Non-pigmented ciliary epithelial cell (primary cell): ENCODE results near the gene SPATA32.
A peak's percentile ranks its signal among the peaks of the same experiment; 100 is the strongest.
"Not testable (repeated sequence)": the region's sequence is repeated elsewhere in the genome, so short reads cannot be mapped to it uniquely, and the experiment has no call there.

Experiments
- DNase-seq: peaks from one replicate; pipeline ENCODE4 v3.0.0-alpha.2; 2010; ENCODE audit warnings: low read depth

SPATA32 gene, protein sequence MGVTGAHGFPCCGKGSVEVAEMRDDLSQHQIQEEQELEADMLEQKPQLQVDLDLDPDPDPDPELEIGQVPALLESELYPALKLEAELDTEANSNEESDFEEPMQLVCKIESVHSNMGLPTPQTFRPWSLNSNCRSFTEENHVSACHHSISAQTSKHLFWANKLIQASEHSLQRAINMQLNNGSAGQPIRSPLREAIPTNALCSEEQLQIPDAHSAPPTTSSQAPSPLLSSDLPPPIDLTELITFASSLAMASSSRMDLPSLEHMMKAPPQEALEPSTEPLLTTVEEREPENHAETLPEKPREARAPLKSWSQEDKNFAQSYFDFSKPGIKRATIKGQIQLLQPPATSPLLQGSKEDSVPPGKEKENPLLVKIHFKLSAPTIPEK

DNA sequence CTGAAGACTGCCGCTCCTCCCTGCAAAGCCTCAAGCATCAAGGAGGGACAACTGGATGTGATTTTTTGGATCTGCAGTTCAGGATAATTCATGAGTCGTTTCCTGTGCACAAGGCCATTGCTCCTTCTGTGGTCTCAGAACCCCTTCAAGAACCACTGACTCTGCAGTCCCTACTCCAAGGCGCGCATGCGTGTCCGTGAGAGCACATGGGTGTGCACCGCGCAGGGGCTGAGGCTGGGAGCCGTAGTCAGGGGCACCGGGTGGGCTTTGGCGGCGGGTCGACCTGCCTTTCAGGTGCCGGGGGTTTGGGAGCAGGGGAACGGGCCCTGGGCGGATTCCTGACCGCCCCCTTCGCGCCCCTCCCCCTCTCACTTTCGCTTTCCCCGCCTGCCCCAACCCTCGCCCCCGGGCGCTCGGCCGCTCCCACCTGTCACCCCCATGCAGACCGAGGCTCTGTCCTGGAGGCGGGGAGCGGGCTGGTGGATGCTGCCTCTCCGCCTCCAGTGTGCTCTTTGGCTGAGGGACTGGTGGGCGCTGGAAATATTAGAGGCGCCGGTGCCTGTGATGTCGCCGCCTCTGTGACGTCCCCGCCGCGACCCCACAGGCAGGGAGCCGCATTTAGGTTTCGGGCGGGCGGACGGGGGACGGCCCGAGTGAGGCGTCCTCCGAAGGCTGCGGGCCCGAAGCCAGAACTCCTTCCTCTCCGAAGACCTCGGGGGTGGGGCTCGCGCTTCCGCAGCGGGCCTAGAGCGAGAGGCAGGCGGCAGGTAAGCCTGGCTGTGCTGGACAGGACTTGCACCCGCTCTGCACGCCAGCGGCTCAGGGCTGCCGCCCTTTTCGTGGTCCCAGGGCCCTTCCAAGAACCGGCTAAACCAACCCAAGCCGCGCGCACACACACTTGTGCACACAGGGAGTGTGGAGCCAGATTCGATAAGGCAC is at the start of gene SPATA32:
SPATA32 (minus strand) TSS at position 518 of the 939 bp plus-strand sequence; CDS start at position 440, 78 bp downstream.
- DNase-seq: no peak

DNA sequence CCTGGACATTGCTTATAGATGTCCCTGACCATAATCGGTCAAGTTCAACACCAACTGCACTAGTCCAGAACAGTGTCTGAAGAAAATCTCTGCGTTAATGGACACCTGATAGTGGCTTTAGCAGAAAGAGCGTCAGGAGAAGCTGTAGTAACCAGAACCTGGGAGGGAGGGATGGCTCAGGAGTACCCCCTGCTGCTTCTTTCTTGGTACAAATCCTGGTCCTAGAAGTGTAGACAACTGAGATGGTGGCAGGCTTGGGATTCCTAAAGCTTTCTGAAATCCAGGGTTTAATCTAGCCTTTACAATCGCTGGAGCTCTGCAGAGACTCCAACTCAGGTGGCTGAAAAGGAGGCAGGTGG is 49.5 kb upstream of the SPATA32 start:
- DNase-seq: no peak

DNA sequence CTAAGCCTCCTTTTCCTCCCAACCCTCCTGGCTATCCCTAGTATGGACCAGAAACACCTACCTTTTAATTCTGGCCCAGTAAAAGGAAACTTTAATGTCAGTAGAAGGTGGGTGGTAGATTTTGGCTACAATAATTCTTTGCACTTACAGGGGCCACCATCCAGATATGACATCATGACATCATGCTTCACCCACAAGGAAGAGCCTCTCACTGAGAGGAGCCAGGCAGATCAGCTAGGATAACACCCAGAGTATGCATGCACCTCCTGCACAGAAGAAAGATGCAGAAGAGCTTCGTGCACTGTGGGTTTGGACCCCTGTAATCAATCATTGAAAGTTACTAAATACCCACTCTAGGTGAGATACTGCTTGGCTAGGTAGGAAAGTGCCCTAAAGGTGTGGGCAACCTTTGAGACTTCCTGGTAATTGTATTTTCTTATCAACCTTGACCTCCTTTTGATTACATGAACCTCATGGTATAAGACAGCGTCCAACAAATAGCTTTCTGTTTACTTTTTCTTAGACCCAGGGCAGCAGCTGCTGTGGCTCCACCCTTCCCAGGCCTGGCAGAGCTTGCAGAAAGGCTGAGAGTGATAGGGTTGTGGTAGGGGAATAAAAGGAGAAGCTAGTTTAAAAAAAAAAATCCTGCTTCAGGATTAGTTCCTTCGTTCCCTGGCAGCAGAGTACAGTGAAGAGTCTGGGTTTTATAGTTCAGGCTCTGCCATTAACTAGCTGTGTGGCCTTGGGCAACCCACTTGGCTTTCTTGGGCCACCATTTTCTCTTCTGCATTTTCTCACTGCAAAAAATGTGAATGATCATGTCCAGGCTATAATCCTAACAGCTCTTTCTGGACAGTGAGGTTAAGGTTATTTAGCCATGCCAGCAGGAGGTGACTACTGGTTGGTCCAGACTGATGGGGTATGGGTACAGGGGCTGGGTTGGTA is 48.8 kb upstream of the SPATA32 start:
- DNase-seq: no peak

DNA sequence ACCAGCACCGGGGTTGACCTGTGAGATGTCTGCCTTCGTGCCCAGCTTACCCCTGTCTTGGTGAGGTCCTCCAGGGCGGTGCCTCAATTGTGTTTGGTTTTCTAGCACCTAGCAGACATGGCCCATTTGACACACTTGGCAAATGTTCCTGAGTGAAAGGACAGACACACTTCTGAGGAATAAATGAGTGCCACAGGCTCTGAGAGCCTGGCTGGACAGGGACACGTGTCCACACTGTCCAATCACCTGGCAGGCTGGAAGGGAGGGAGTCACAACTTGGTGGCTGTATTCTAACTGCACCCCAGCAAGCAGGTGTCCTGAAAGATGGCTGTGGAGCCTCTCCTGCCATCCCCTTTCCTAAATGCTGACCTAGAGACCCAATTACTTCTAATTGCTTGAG is 47.5 kb upstream of the SPATA32 start:
- DNase-seq: no peak

DNA sequence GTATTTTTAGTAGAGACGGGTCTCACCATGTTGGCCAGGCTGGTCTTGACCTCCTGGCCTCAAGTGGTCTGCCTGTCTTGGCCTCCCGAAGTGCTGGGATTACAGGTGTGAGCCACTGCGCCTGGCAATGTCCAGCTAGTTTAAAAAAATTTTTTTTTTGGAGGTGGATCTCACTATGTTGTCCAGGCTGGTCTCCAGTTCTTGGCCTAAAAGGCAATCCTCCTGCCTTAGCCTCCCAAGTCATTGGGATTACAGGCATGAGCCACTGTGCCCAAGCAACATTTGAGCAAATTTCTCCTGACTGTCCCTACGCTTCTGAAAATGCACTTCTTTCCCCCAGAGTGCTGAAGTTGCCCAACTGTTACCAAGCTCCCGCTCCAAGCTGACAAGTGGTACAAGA is 46.9 kb upstream of the SPATA32 start:
- no peak for DNase-seq

DNA sequence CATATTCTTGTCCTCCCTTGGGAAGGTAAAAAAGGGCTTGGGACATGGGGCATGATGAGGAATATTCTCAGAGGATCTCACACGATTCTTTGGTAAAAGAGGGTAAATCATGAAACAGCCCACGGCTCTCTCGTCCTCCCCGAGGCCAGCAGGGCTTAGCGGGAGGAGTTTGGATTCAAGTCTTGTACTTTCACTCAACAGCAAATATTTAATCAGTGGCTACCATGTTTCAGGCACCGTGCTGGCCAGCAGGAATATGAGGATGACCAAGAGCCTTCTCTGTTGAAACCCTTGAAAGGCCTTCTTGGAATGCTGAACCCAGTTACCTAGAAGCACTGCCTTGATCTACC is 46.1 kb upstream of the SPATA32 start:
- DNase-seq: no peak

DNA sequence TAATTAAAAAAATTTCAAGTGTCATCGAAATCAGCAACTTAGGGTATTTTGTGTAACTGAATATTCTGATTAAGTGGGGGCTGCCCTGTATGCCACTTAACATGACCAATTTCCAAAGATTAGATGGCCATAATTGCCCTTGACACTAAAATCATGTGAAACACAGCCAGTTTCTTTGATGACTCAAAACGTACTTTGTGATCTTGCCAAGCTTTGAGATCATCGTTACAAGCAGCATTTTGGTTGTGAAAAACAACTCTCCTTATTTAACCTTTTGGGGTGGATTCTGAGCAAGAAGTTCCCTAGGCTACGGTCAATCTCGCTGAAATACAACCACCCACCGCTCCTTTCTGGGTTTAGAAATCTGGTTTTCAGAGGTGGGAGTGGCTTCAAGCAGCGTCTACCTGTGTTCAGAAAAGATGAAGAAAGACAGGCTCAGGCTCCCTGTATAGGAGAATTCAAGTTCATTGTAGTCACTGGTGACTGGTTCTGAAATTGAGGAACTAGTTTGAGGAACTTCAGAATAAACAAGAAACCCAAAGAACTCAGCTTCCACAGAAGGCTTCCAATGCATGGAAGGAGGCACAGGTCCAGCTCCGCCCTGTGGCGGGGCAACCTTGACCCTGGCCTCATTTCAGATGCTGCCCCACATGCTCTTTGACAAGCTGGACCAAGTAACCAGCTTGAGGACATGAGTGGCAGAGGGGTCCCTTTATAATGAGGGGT is 45.6 kb upstream of the SPATA32 start:
- peak; percentile 57 for DNase-seq

DNA sequence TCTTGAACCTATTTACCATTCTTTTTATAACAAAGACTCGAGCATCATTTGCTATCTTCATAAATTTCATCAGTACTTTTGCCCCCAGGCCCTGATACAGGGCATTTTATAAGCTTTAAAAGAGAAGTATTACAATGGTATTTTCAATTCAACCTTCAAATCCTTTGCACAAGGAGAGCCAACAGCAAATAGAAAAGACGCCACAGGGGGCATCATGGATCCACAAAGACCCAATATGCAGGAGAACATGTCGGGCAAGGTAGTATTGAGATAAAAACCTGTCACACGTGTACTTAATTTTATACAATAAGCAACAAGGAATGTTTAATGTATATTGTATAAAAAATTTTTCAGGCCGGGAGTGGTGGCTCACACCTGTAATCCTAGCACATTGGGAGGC is 44.7 kb upstream of the SPATA32 start:
- no peak for DNase-seq

DNA sequence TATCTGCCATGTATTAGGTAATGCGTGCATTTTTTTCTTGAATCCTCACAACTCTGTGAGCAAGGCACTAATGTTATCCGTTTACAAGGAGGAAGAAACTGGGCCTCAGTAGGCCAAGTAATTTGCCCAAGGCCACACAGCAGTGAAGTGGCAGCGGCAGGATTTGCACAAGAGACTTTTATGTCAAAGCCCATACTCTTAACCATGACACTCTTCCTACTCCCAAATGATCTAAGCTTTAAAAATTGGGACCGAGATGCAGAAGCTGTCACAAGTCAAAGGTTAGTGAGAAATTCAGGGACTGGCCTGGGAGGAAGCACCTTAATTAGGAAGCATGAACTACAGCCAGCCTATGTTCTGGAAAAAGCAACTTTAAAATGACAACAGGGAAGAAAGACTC is 44.2 kb upstream of the SPATA32 start:
- no peak for DNase-seq

DNA sequence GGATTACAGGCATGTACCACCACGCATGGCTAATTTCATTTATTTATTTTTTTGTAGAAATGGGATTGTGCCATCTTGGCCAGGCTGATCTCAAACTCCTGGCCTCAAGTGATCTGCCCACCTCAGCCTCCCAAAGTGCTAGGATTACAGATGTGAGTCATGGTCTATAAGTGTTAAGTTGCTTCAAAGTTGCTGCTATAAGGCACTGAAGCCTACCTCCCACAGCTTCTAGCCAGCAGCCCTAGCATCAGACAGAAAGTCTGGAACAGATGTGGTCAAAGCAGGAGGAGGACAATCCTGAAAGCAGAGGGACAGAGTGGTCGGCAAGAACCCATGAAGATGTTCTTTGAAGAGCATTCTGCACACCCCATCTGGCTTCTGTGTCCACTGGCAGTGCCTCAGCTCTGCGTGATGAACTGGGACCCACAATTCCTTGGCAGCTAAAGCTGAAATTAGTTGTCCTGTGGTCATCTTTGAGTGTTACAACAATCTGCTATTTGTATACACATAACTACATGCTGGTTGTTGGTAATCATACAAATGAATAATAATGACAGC is 43.7 kb upstream of the SPATA32 start:
- no peak for DNase-seq

DNA sequence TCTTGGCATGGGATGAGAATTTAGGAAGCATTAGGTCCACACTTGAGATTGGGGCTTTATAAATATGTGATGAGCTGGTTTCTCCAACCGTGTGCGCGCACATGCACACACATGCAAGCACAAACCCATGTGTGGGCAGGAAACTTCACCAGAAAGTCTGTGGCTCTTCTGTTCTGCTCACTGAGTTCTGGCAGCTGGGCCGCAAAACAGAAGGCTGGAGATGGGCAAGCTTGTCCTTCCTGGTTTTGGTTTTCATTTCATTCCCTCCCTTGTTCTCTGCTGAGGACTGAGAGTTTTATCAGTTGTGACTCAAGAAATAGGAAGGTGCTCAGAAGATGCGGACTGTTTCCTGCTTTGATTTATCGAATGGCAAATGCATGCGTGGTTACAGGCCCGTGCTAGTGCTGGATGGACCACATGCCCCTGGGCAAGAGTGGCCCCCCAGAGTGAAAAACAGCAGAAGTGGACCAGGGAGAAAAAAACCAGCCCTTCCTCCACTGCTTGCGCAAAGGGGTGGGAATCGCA is 40.8 kb upstream of the SPATA32 start:
- DNase-seq: no peak

DNA sequence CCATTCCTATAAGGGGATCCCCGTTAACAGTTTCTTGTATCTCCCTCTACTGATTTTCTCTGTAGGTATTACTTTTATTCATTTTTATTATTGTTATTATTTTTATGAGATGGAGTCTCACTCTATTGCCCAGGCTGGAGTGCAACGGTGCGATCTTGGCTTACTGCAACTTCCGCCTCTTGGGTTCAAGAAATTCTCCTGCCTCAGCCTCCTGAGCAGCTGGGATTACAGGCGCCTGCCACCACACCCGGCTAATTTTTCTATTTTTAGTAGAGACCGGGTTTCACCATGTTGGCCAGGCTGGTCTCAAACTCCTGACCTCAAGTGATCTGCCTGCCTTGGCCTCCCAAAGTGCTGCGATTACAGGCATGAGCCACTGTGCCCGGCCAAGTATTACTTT is 40.3 kb upstream of the SPATA32 start:
- DNase-seq: not testable (repeated sequence)

DNA sequence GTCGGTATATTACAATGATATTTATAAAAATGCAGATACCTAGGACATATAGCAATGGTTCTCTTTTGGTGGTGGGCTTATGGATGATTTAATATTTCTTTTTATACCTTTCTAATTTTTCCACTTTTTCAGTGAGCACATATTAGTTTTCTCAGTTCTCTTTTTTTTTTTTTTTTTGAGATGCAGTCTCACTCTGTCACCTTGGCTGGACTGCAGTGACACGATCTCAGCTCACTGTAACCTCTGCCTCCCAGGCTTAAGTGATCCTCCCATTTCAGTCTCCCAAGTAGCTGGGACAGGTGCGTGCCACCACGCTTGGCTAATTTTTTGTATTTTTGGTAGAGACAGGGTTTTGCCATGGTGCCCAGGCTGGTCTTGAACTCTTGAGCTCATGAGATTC is 39.8 kb upstream of the SPATA32 start:
- no peak for DNase-seq

DNA sequence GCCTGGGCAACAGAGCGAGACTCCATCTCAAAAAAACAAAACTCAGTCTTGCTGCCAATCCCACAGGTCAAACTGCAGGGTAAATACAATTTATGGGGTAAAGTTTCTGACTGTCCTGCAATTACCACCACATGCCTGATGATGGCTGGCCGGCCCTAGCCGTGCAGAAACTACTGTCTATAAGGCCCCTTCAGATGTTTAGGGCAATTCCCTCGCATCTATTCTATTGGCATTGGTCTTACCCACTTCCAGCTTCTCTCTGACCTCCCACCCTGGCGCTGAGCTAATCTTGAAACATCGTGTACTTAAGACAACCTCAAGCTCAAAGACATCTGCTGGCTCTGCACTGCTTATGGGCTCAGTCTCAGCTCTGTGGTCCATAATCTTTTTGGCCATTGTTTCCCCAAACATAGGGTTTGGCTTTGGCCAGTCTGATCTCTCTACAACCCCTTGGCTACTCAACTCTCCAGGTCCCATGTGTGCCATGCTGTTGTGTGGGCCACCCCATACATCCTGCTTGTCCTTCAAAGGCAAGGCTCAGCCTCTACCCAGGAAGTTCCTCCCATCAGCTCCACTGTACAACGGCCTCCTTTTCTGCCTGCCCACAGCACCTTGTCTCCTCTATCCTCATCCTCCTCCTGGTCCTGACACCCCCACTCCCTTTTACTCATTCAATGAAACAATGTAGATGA is 38.3 kb upstream of the SPATA32 start:
- DNase-seq: no peak

DNA sequence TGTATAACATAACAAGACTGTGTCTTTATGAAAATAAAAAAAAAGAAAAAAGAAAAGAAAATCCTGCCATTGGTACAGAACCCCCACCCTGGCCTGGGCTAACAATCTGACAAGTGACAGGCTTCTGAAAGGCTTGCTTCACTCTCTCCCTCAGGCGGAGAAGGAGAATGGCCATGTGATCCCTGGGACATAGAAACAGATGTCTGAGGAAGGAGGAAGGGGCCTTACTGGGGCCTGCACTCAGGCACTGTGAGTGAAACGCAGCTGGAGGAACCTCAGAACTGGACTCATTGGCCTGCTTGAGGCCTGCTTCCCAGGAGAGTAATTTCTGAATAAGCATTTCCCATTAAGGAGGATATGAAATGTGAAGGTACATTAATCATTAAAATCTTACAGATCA is 37.5 kb upstream of the SPATA32 start:
- no peak for DNase-seq

DNA sequence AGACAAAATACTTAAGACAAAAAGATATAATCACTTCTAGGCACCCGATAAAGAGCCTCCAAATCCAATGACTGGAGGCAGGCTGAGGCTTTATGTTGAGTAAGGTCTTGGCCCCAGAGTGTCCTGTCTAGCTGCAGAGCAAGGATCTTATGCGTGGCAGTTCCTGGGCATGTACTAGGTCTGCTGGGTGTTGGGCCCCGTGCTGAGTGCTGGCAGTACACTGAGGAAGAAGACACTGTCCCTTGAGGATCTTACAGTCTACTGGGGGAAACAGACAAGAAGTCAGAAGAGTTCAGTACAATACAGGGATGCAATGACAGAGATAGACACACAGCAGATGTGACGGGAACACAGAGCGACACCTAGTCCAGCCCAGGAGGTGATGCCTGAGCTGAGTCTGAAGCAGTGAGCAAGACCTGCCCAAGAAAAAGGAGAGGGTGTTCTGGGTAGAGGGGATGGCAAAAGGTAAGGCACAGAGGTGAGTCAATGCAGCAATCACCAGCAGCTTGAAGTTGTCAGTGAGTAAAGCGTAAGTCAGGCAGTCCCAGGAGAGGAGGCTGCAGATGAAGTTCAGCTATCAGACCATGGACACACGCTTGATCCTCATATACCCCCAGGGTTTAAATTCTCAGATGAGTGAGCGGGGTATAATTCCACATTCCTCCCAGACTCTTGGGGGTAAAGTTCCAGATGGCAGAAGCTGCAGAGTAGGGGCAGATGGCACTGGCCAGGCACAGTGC is 36.8 kb upstream of the SPATA32 start:
- no peak for DNase-seq

DNA sequence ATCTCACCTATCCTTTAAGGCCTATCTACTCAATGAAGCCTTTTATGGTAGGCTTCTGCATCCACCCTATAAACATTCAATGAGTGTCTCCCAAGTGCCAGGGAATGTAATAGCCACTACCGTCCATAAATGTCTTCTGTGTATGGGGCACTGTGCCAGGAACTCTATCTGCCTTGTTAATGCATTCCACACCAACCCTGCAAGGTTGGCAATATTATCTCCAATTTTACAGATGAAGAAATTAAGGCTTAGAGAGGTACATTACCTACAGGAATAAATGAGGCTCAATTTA is 34.9 kb upstream of the SPATA32 start:
- DNase-seq: no peak

DNA sequence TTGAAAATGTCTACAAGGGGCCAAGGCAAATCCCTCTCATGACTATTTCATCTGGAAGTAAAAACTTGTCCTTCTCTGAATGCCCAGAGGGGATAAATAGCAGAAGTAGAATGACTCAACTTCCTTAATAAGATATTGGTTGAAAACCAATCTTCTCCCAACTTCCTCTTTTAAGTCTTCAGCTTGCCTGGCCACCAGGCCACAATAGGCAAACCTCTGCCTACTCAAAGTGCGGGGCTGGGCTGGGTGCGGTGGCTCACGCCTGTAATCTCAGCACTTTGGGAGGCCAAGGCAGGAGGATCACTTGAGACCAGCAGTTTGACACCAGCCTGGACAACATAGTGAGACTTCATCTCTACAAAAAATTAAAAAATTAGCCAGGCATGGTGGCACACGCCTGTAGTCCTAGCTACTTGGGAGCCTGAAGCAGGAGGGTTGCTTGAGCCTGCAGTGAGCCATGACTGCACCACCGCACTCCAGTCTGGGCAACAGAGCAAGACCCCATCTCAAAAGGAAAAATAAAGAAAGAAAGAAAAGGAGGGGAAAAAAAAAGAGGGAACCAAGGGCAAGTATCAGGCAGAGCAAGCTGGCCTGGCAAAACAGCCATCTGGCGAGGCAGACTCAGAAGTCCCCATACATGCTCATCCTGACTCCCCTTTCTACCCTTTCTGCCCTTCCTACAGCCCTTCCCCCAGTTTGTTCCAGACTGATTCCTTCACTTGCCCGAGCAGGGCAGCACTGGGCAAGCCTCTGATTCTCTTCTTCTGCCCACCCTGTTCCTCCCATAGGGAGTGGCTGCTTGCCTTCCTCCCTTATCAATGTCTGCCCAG is 34.3 kb upstream of the SPATA32 start:
- no peak for DNase-seq

DNA sequence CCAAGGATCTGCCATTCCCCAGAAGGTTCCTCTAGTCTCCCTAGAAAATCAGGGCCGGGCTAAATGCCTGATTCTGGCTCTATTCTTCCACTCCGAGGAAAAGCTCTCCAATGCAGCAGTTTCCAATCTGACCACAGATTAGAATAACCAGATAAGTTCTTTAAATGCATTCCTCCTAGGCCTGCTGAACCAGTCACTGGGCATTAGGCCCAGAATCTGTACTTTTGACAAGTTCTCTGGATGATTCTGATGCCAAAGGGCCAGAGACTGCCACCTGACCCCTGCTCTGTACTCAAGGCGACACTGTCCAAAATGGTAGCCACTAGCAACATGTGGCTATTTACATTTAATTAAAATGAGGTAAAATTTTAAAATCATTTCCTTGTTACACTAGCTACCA is 32.6 kb upstream of the SPATA32 start:
- DNase-seq: peak; percentile 58
